ENCODE data around the gene ELMO1.

The ELMO1 gene

DNA sequence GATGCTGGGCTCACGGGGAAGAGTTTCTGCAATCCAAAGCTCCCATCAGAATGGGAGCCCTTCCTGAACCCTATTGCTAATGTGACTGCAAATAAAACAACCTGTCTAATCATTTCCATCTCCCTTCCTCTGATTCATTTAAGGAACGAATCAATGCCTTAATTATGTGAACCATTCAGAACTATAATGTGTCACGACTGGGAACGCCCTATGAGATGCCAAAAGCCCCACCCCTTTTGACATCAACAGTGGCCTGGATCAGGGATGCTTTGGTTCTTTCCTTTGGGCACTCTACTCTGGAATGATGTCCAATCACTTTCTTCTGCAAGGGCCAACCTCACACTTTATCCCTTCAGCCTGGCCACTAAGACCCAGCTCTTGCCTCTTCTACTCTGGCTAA, 528.9 kb downstream of the ELMO1 start:
- TF ChIP-seq, protein P1, sequence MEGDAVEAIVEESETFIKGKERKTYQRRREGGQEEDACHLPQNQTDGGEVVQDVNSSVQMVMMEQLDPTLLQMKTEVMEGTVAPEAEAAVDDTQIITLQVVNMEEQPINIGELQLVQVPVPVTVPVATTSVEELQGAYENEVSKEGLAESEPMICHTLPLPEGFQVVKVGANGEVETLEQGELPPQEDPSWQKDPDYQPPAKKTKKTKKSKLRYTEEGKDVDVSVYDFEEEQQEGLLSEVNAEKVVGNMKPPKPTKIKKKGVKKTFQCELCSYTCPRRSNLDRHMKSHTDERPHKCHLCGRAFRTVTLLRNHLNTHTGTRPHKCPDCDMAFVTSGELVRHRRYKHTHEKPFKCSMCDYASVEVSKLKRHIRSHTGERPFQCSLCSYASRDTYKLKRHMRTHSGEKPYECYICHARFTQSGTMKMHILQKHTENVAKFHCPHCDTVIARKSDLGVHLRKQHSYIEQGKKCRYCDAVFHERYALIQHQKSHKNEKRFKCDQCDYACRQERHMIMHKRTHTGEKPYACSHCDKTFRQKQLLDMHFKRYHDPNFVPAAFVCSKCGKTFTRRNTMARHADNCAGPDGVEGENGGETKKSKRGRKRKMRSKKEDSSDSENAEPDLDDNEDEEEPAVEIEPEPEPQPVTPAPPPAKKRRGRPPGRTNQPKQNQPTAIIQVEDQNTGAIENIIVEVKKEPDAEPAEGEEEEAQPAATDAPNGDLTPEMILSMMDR (IDR thresholded peaks at IDR 0.05): no peak
- no peak overlapping the region for H3K4me3 ChIP-seq
- no peak overlapping the region for H3K27ac ChIP-seq
- no peak for DNase-seq (ENCODE audit: low spot score)

DNA sequence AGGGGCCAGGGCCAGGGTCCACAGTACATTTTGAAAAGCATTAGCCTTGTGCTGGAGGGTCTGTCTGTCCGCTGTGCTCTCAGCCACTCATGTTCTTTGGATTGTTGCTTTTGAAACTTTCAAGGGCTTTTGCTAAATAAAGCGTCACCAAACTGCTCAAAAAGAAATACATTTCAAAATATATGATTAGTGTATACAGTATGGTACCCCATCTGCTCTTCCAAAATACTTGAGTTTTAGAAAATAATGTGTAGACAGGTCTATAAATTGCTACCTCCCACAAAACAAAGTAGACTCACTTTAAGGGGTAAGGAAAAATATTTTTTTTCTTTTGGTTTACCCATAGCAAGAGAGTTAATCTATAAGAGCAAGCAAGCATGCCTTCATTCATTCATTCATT, 530.1 kb downstream of the ELMO1 start:
- TF ChIP-seq, protein P1 (IDR thresholded peaks at IDR 0.05): no peak
- DNase-seq (ENCODE audit: low spot score): no peak
- H3K4me3 ChIP-seq: no peak overlapping the region
- H3K27ac ChIP-seq: no peak overlapping the region

DNA sequence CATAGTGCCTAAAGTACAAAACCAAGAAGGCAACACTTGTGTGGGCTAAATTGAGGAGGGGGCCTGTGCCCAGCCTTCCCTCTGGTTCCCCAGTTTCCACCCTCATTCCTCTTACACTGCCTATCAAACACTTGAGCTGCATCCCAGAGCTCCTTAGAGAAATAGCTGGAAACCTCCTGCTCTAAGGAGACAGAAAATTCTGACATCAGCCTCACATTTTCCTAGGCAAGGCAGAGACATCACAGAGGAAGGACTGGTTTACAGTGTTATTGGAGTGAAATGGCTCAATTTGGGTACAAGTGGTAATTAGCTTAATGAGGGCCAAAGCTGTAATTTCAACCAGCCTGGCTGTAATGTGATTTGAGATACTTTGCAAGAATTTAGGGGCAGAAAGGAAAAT, 532.0 kb downstream of the ELMO1 start:
- Histone ChIP-seq H3K27ac (no peak overlapping the region), H3K4me3 (no peak overlapping the region)
- TF ChIP-seq, protein P1 (IDR thresholded peaks at IDR 0.05): no peak
- DNase-seq (ENCODE audit: low spot score): no peak

DNA sequence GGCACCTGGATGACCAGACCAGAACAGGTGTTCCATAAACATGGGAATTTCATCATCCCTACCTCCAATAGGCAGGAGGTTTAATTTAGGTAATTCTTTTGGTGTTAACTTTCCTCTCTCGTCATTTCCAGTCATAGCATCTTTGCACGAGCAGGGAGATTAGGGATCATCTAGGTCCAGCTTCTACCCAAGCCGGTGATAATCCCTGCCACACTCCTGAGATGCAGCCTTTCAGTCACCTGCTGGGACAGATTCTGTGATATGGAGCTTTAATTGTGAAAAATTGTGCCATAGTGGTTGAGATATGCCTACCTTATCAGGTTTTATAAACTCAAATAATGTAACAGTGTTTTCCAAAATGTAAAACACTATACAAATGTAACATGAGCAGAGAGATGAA, 532.5 kb downstream of the ELMO1 start:
- DNase-seq (ENCODE audit: low spot score): no peak
- H3K27ac ChIP-seq: no peak overlapping the region
- TF ChIP-seq, protein P1 (IDR thresholded peaks at IDR 0.05): no peak
- H3K4me3 ChIP-seq: no peak overlapping the region

DNA sequence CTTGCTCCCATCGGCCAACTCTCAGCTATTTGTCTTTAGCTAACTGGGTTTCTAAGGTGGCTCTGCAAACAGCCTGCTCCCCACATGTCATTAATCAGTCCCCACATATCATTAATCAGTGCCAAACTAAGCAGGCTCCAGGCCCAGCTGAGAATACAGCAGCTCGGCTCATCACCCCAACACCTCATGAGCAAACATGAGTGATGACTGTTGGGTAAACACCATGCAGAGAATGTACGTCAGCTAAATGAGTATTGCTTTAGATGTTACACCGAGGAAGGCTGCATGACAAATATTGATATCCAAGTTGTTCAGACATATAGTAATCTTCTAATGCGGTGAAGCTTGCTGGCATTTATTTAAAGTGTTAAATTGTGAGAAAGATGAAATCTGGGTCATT, 536.9 kb downstream of the ELMO1 start:
- no peak overlapping the region for H3K27ac ChIP-seq
- TF ChIP-seq, protein P1 (IDR thresholded peaks at IDR 0.05): no peak
- no peak overlapping the region for H3K4me3 ChIP-seq
- DNase-seq (ENCODE audit: low spot score): no peak

DNA sequence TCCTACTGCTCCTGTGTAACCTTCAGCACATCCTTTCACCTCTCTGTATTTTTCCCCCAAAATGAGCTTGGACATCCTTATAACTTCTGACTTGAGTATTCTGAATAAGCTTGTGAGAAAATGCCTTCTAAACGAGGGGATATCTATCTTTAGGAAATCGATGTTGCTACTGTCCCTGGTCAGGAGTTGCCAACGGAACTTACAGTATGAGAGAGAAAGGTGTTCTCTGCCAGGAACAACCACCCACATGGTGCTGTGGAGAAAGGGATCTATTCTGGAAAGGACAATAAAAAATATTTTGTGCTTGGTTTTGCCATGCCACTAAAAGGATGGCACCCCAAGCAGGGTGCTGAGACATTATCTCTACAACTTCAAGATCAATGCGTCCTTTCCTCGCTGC, 537.8 kb downstream of the ELMO1 start:
- TF ChIP-seq, protein P1 (IDR thresholded peaks at IDR 0.05): no peak
- Histone ChIP-seq H3K4me3 (no peak overlapping the region), H3K27ac (no peak overlapping the region)
- no peak for DNase-seq (ENCODE audit: low spot score)

DNA sequence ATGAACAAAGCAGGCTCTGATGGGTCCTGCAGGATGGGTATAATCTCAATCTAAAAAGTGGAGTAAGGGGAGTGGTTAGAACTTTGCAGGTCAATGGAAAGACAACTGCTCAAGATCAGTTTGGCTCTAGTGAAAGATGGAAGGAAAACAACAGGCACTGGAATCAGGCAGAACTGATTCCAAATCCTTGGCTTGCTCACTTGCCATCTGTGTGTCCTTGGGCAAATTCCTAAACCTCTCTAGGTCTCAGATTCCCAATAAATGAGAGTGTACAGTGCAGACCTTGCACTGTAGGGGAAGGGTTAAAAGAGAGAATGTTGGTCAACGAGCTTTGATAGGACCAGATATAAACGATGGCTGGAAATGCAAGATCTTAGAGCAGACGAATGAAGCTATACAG, 538.3 kb downstream of the ELMO1 start:
- no peak for DNase-seq (ENCODE audit: low spot score)
- Histone ChIP-seq H3K4me3 (no peak overlapping the region), H3K27ac (no peak overlapping the region)
- TF ChIP-seq, protein P1 (IDR thresholded peaks at IDR 0.05): no peak
